ENCODE data around the gene IL37. TPM values are rescaled to one million over a fixed set of nuclear protein-coding genes. Genes with fewer than 3 reads are reported as not detected.

The IL37 gene
- total RNA-seq, 2 donors from 2014 or later = 0.99 TPM; not detected in 1

DNA sequence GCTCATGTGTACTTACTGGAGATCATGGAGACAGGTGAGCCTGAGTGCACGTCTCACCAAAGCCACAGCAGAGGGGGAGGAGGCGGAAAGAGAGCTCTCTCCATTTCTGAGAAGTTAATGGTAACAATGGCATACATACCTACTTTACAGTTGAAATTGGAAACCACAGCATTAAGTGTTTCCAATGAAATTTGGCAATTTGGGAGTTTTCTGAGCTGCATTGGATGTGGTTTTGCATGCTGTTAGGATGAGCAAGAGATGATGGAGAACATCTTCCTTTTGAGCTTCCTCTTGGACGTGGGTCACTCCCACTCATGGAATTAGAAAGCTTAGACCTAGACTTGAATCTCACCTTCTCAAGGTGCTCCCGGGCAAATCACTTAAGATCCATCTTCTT, 25.5 kb upstream of the IL37 start:
- TF ChIP-seq, protein P1, sequence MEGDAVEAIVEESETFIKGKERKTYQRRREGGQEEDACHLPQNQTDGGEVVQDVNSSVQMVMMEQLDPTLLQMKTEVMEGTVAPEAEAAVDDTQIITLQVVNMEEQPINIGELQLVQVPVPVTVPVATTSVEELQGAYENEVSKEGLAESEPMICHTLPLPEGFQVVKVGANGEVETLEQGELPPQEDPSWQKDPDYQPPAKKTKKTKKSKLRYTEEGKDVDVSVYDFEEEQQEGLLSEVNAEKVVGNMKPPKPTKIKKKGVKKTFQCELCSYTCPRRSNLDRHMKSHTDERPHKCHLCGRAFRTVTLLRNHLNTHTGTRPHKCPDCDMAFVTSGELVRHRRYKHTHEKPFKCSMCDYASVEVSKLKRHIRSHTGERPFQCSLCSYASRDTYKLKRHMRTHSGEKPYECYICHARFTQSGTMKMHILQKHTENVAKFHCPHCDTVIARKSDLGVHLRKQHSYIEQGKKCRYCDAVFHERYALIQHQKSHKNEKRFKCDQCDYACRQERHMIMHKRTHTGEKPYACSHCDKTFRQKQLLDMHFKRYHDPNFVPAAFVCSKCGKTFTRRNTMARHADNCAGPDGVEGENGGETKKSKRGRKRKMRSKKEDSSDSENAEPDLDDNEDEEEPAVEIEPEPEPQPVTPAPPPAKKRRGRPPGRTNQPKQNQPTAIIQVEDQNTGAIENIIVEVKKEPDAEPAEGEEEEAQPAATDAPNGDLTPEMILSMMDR (IDR thresholded peaks at IDR 0.05) = no peak
- DNase-seq = no peak
- no peaks in the 10 kb centered on the region for H3K9me3 ChIP-seq
- intact Hi-C loops (cut with DNase I) = no loop called here
- H3K9ac ChIP-seq (ENCODE audit: low read depth in 2 of 2, low read length in 2 of 2) = no peak overlapping the region
- H3K4me3 ChIP-seq = no peak overlapping the region
- no peaks in the 10 kb centered on the region for H3K36me3 ChIP-seq
- H3K27me3 ChIP-seq = no peaks in the 10 kb centered on the region
- H3K4me1 ChIP-seq = peaks cover 5% of the 10 kb centered on the region
- H3K27ac ChIP-seq = no peak overlapping the region

DNA sequence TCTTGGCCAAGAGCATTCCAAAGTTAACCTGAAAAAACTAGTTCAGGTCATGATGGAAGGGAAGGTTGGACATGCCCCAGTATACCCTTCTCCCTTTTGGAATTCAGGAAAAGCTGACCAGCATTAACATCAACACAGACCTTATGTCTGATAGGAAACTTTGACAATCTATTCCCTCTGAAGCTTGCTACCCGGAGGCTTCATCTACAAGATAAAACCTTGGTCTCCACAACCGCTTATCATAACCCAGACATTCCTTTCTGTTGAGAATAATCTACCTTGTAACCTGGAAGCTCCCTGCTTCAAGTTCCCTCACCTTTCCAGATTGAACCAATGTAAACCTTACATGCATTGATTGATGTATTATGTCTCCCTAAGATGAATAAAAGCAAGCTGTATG, 24.7 kb upstream of the IL37 start:
- Histone ChIP-seq H3K9me3 (no peaks in the 10 kb centered on the region), H3K4me3 (no peak overlapping the region), H3K27me3 (no peaks in the 10 kb centered on the region), H3K4me1 (peaks cover 5% of the 10 kb centered on the region), H3K27ac (no peak overlapping the region), H3K9ac (ENCODE audit: low read depth in 2 of 2, low read length in 2 of 2) (no peak overlapping the region), H3K36me3 (no peaks in the 10 kb centered on the region)
- TF ChIP-seq, protein P1 (IDR thresholded peaks at IDR 0.05) = no peak
- DNase-seq = no peak
- intact Hi-C loops (cut with DNase I) = no loop called here

DNA sequence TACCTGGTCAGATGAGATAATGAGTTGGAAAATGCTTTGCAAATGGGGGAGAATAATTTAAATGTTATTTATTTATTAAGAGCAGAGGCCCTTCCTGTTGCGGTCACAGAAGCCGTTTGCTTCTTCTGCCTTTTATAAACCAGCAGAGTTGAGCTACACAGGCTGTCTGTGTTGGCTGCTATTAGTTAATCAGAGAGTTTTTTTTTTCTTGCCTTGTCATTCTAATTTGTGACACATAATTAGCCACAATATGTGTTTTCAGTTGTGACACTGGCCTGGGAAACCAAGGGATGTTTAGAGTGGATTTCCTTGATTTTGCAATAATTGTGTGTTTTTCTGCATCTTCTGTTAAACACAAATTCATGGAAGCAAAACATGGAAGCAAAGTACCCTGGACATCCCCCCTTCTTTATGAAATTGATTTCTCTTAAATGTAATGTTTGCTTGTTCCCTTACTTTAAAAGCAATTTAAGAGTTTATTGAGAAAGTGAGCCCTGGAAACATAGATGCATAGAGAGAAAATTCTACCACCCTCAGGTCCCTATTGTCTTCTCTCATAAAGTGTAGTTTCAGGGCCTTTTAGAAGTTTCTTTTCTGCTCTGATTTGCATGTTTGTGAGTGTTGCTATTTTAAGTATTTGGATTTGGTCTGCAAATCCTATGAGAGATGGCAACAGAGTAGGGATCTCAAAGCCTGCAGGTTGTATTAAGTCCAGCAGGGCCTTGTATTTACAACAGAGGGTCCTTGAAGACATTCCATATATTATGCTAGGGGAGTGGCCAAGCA, 22.8 kb upstream of the IL37 start:
- DNase-seq = no peak
- intact Hi-C loops (cut with DNase I) = no loop called here

DNA sequence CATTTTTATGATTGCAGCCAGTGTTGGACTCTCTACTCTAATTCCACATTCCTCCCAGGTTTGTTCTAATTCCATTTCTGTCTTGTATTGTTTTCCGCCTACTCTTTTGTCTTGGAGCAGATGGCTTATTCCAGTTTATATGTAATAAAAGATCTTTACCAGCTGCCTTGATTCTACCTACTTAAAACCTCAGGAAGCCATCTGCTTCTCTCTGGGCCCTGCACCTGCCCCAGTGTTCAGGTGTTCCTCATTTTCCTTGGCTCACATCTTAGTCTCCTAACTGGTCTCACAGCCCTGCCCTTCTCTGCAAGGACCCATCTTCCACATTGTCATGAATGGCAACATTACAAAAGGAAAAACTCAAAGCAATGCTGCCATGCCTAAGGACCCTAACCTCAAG, 21.0 kb upstream of the IL37 start:
- intact Hi-C loops (cut with DNase I) = no loop called here
- no peak for DNase-seq
- H3K9ac ChIP-seq (ENCODE audit: low read depth in 2 of 2, low read length in 2 of 2) = no peak overlapping the region
- H3K27ac ChIP-seq = peak overlapping the region; percentile 41
- TF ChIP-seq, protein P1 (IDR thresholded peaks at IDR 0.05) = no peak
- H3K36me3 ChIP-seq = no peaks in the 10 kb centered on the region
- H3K27me3 ChIP-seq = no peaks in the 10 kb centered on the region
- H3K4me3 ChIP-seq = no peak overlapping the region
- no peaks in the 10 kb centered on the region for H3K9me3 ChIP-seq
- peaks cover 5% of the 10 kb centered on the region for H3K4me1 ChIP-seq

More for the DNA sequence above, 22.8 kb upstream of the IL37 start:
- H3K4me3 ChIP-seq = no peak overlapping the region
- H3K4me1 ChIP-seq = peaks cover 5% of the 10 kb centered on the region
- H3K36me3 ChIP-seq = no peaks in the 10 kb centered on the region
- no peak overlapping the region for H3K27ac ChIP-seq
- H3K9me3 ChIP-seq = no peaks in the 10 kb centered on the region
- no peaks in the 10 kb centered on the region for H3K27me3 ChIP-seq
- TF ChIP-seq, protein P1 (IDR thresholded peaks at IDR 0.05) = no peak
- H3K9ac ChIP-seq (ENCODE audit: low read depth in 2 of 2, low read length in 2 of 2) = no peak overlapping the region

DNA sequence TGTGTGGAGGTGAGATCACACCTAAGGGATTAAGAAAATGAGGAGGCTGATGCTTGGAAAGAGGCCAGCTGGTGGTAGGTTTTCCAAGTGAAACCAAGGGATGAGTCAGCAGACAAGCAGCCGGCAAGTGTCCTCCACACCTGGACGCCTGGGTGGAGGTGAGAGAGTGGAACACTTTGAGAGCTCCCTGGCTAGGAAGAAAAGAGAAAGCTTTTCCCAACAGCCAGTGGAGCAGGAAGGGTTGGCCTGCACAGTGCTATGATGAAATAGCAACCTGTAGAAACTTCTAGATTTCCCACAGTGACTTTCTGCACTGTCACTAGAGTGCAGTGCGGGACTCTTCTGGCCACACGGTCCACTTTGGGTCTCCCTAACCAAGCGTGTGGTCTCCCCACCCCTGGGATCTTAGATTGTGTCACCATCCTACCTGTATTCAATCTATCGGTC, 19.6 kb upstream of the IL37 start:
- Histone ChIP-seq H3K9me3 (no peaks in the 10 kb centered on the region), H3K27ac (peak overlapping the region; percentile 9), H3K4me1 (peaks cover 5% of the 10 kb centered on the region), H3K4me3 (no peak overlapping the region), H3K27me3 (no peaks in the 10 kb centered on the region), H3K9ac (ENCODE audit: low read depth in 2 of 2, low read length in 2 of 2) (no peak overlapping the region), H3K36me3 (no peaks in the 10 kb centered on the region)
- peak; percentile 45 for DNase-seq
- intact Hi-C loops (cut with DNase I) = no loop called here
- TF ChIP-seq, protein P1 (IDR thresholded peaks at IDR 0.05) = no peak

Measured in colonic mucosa (tissue), 4 donors.